Measurements from ENCODE around the gene SRBD1. TPM values are rescaled to one million over a fixed set of nuclear protein-coding genes. Genes with fewer than 3 reads are reported as not detected.
A peak's percentile ranks its signal among the peaks of the same experiment; 100 is the strongest.

The SRBD1 gene
- total RNA-seq, 2 experiments from 2014 or later = 21.3 to 22.6 TPM

GRCh38 chr2:45518546-45518945 lies 92.5 kb downstream of the SRBD1 start:
- H3K9me3 Mint-ChIP-seq = no peaks in the 10 kb centered on the region
- H3K27me3 Mint-ChIP-seq (ENCODE audit: low read depth) = no peaks in the 10 kb centered on the region
- H3K4me1 Mint-ChIP-seq (ENCODE audit: low read depth) = no peaks in the 10 kb centered on the region
- H3K36me3 Mint-ChIP-seq (ENCODE audit: low read depth) = peaks cover 4% of the 10 kb centered on the region
- CTCF ChIA-PET = interaction anchor here (0.6 kb wide), 2 partner anchors 46 to 79 kb away, joined by 3 to 6 read pairs; no protein-coding TSS in a partner anchor
- intact Hi-C loops (cut with micrococcal nuclease) = no loop called here
- no peak overlapping the region for H3K27ac Mint-ChIP-seq
- no peak for DNase-seq
- H3K4me3 Mint-ChIP-seq = no peak overlapping the region

- DNase-seq = no peak
- H3K4me1 Mint-ChIP-seq (ENCODE audit: low read depth) = no peaks in the 10 kb centered on the region
- H3K4me3 Mint-ChIP-seq = no peak overlapping the region
- peaks cover 12% of the 10 kb centered on the region for H3K36me3 Mint-ChIP-seq (ENCODE audit: low read depth)
- intact Hi-C loops (cut with micrococcal nuclease) = no loop called here
- H3K27me3 Mint-ChIP-seq (ENCODE audit: low read depth) = no peaks in the 10 kb centered on the region
- no peaks in the 10 kb centered on the region for H3K9me3 Mint-ChIP-seq
- CTCF ChIA-PET = interaction anchor here (0.6 kb wide), 1 partner anchor 83 kb away, joined by 3 read pairs; no protein-coding TSS in a partner anchor
- H3K27ac Mint-ChIP-seq = no peak overlapping the region
These were observed 100.2 kb downstream of the SRBD1 start for GRCh38 chr2:45510701-45511420.

- DNase-seq = no peak
- Mint-ChIP-seq H3K4me1 (ENCODE audit: low read depth) (no peaks in the 10 kb centered on the region), H3K9me3 (peaks cover 5% of the 10 kb centered on the region), H3K27ac (no peak overlapping the region), H3K27me3 (ENCODE audit: low read depth) (no peaks in the 10 kb centered on the region), H3K4me3 (no peak overlapping the region), H3K36me3 (ENCODE audit: low read depth) (peaks cover 23% of the 10 kb centered on the region)
- intact Hi-C loops (cut with micrococcal nuclease) = no loop called here
- CTCF ChIA-PET = no interaction called here
These were observed 104.3 kb downstream of the SRBD1 start for GRCh38 chr2:45506756-45507155.

- CTCF ChIA-PET = no interaction called here
- Mint-ChIP-seq H3K27ac (no peak overlapping the region), H3K36me3 (ENCODE audit: low read depth) (peaks cover 27% of the 10 kb centered on the region), H3K9me3 (peaks cover 5% of the 10 kb centered on the region), H3K4me3 (no peak overlapping the region), H3K4me1 (ENCODE audit: low read depth) (no peaks in the 10 kb centered on the region), H3K27me3 (ENCODE audit: low read depth) (no peaks in the 10 kb centered on the region)
- intact Hi-C loops (cut with micrococcal nuclease) = no loop called here
- DNase-seq = no peak
These were observed 105.9 kb downstream of the SRBD1 start for GRCh38 chr2:45505138-45505537.

- intact Hi-C loops (cut with micrococcal nuclease) = loop anchor here (10.0 kb wide), 1 partner anchor 1024 kb away; no protein-coding TSS in a partner anchor
- H3K4me3 Mint-ChIP-seq = no peak overlapping the region
- peaks cover 5% of the 10 kb centered on the region for H3K9me3 Mint-ChIP-seq
- peaks cover 34% of the 10 kb centered on the region for H3K4me1 Mint-ChIP-seq (ENCODE audit: low read depth)
- H3K27ac Mint-ChIP-seq = peak overlapping the region; percentile 9
- CTCF ChIA-PET = no interaction called here
- no peak for DNase-seq
- no peaks in the 10 kb centered on the region for H3K27me3 Mint-ChIP-seq (ENCODE audit: low read depth)
- H3K36me3 Mint-ChIP-seq (ENCODE audit: low read depth) = peaks cover 22% of the 10 kb centered on the region
These were observed 112.2 kb downstream of the SRBD1 start for GRCh38 chr2:45498661-45499550.

GRCh38 chr2:45497355-45497754 lies 113.7 kb downstream of the SRBD1 start:
- peak; percentile 66 for DNase-seq
- peak overlapping the region; percentile 47 for H3K27ac Mint-ChIP-seq
- H3K36me3 Mint-ChIP-seq (ENCODE audit: low read depth) = peaks cover 18% of the 10 kb centered on the region
- intact Hi-C loops (cut with micrococcal nuclease) = loop anchor here (1.0 to 10.0 kb wide), 3 partner anchors 71 to 1023 kb away; no protein-coding TSS in a partner anchor
- no peaks in the 10 kb centered on the region for H3K27me3 Mint-ChIP-seq (ENCODE audit: low read depth)
- CTCF ChIA-PET = interaction anchor here (0.7 to 5.3 kb wide), 2 partner anchors 517 to 1293 kb away, joined by 3 to 46 read pairs; no protein-coding TSS in a partner anchor
- H3K9me3 Mint-ChIP-seq = peaks cover under 1% of the 10 kb centered on the region
- no peak overlapping the region for H3K4me3 Mint-ChIP-seq
- peaks cover 34% of the 10 kb centered on the region for H3K4me1 Mint-ChIP-seq (ENCODE audit: low read depth)

- peak overlapping the region; percentile 47 for H3K27ac Mint-ChIP-seq
- H3K36me3 Mint-ChIP-seq (ENCODE audit: low read depth) = peaks cover 14% of the 10 kb centered on the region
- H3K27me3 Mint-ChIP-seq (ENCODE audit: low read depth) = no peaks in the 10 kb centered on the region
- CTCF ChIA-PET = interaction anchor here (0.7 to 5.3 kb wide), 2 partner anchors 56 to 516 kb away, joined by 3 to 46 read pairs; no protein-coding TSS in a partner anchor
- DNase-seq = no peak
- peaks cover 34% of the 10 kb centered on the region for H3K4me1 Mint-ChIP-seq (ENCODE audit: low read depth)
- intact Hi-C loops (cut with micrococcal nuclease) = loop anchor here (1.0 to 10.0 kb wide), 3 partner anchors 71 to 1022 kb away; no protein-coding TSS in a partner anchor
- H3K4me3 Mint-ChIP-seq = no peak overlapping the region
- no peaks in the 10 kb centered on the region for H3K9me3 Mint-ChIP-seq
These were observed 114.2 kb downstream of the SRBD1 start for GRCh38 chr2:45496869-45497268.

GRCh38 chr2:45494978-45495293 lies 116.1 kb downstream of the SRBD1 start:
- CTCF ChIA-PET = interaction anchor here (0.7 to 5.3 kb wide), 12 partner anchors 19 to 514 kb away, joined by 3 to 46 read pairs (median 4); partner anchors contain the start of gene SRBD1
- Mint-ChIP-seq H3K4me3 (no peak overlapping the region), H3K9me3 (no peaks in the 10 kb centered on the region), H3K36me3 (ENCODE audit: low read depth) (peaks cover 2% of the 10 kb centered on the region), H3K4me1 (ENCODE audit: low read depth) (peaks cover 34% of the 10 kb centered on the region), H3K27me3 (ENCODE audit: low read depth) (no peaks in the 10 kb centered on the region), H3K27ac (no peak overlapping the region)
- intact Hi-C loops (cut with micrococcal nuclease) = loop anchor here (1.0 to 10.0 kb wide), 4 partner anchors 83 to 1020 kb away; no protein-coding TSS in a partner anchor
- no peak for DNase-seq

GRCh38 chr2:45494275-45494977 lies 116.6 kb downstream of the SRBD1 start:
- Mint-ChIP-seq H3K4me3 (no peak overlapping the region), H3K27ac (no peak overlapping the region), H3K4me1 (ENCODE audit: low read depth) (peaks cover 30% of the 10 kb centered on the region), H3K9me3 (no peaks in the 10 kb centered on the region), H3K27me3 (ENCODE audit: low read depth) (no peaks in the 10 kb centered on the region), H3K36me3 (ENCODE audit: low read depth) (peaks cover 2% of the 10 kb centered on the region)
- CTCF ChIA-PET = interaction anchor here (0.6 to 5.3 kb wide), 13 partner anchors 19 to 514 kb away, joined by 3 to 46 read pairs (median 3); no protein-coding TSS in a partner anchor
- DNase-seq = no peak
- intact Hi-C loops (cut with micrococcal nuclease) = loop anchor here (1.0 to 10.0 kb wide), 4 partner anchors 84 to 1020 kb away; no protein-coding TSS in a partner anchor

GRCh38 chr2:45484965-45485364 lies 126.1 kb downstream of the SRBD1 start:
- CTCF ChIA-PET = interaction anchor here (0.6 to 1.3 kb wide), 3 partner anchors 51 to 503 kb away, joined by 3 to 5 read pairs (median 3); no protein-coding TSS in a partner anchor
- Mint-ChIP-seq H3K4me1 (ENCODE audit: low read depth) (no peaks in the 10 kb centered on the region), H3K27ac (no peak overlapping the region), H3K9me3 (no peaks in the 10 kb centered on the region), H3K4me3 (no peak overlapping the region), H3K36me3 (ENCODE audit: low read depth) (peaks cover 22% of the 10 kb centered on the region), H3K27me3 (ENCODE audit: low read depth) (no peaks in the 10 kb centered on the region)
- intact Hi-C loops (cut with micrococcal nuclease) = no loop called here
- DNase-seq = no peak

GRCh38 chr2:45483997-45484396 lies 127.1 kb downstream of the SRBD1 start:
- Mint-ChIP-seq H3K27me3 (ENCODE audit: low read depth) (no peaks in the 10 kb centered on the region), H3K27ac (no peak overlapping the region), H3K4me1 (ENCODE audit: low read depth) (no peaks in the 10 kb centered on the region), H3K9me3 (no peaks in the 10 kb centered on the region), H3K4me3 (no peak overlapping the region), H3K36me3 (ENCODE audit: low read depth) (peaks cover 24% of the 10 kb centered on the region)
- intact Hi-C loops (cut with micrococcal nuclease) = no loop called here
- CTCF ChIA-PET = no interaction called here
- no peak for DNase-seq

All from activated naive CD4-positive, alpha-beta T cell treated with anti-CD3 and anti-CD28 coated beads for 36 hours (primary cell).